Left ventricle myocardium inferior (tissue), 1 donor: Measurements from ENCODE around the gene EPHA10. TPM values are rescaled to one million over a fixed set of nuclear protein-coding genes. Genes with fewer than 3 reads are reported as not detected.
"Not testable (repeated sequence)": the region's sequence is repeated elsewhere in the genome, so short reads cannot be mapped to it uniquely, and the experiment has no call there.

ENCODE experiments used
- DNase-seq: peaks from one replicate; pipeline ENCODE4 v3.0.0-alpha.2; 2020
- H3K27ac ChIP-seq: fragments of 200-600 bp; replicated peaks from 2 replicates; pipeline ENCODE4 v1.8.0; 2021
- H3K27me3 ChIP-seq: fragments of 200-600 bp; 2 replicates; pipeline ENCODE4 v1.8.0; 2021; ENCODE audit warnings: low read depth
- H3K36me3 ChIP-seq: fragments of 200-600 bp; 2 replicates; pipeline ENCODE4 v1.8.0; 2021
- H3K4me1 ChIP-seq: fragments of 200-600 bp; 2 replicates; pipeline ENCODE4 v1.8.0; 2021
- H3K4me3 ChIP-seq: fragments of 200-600 bp; 2 replicates; pipeline ENCODE4 v1.8.0; 2021; ENCODE audit warnings: mild to moderate bottlenecking, moderate library complexity
- H3K9me3 ChIP-seq: fragments of 200-600 bp; replicated peaks from 2 replicates; pipeline ENCODE4 v1.8.0; 2021
- intact Hi-C: fragments of 100-400 bp; cut with micrococcal nuclease; formaldehyde crosslinking; loops from one replicate; pipeline ENCODE4 v1.11.0; 2022
- total RNA-seq: library from RNA; stranded (reverse); fragmentation: NEBNext Ultra II Directional; extraction: Animal tissue kit (Norgen Biotek cat#: 25700); gene quantifications from one replicate; pipeline ENCODE4 v1.2.1, GENCODE V29; 2021
- TF ChIP-seq, protein P1 (sequence below): fragments of 200-600 bp; IDR thresholded peaks from 2 replicates; pipeline ENCODE4 v1.8.0; 2021; ENCODE audit warnings: antibody characterized with exemption, mild to moderate bottlenecking, borderline replicate concordance
- donor health status: DM: no; HTN: yes; CAD: no; lungs with severe emphysema.

Gene EPHA10
- total RNA-seq, 1 donor from 2014 or later, result 0.14 TPM

DNA sequence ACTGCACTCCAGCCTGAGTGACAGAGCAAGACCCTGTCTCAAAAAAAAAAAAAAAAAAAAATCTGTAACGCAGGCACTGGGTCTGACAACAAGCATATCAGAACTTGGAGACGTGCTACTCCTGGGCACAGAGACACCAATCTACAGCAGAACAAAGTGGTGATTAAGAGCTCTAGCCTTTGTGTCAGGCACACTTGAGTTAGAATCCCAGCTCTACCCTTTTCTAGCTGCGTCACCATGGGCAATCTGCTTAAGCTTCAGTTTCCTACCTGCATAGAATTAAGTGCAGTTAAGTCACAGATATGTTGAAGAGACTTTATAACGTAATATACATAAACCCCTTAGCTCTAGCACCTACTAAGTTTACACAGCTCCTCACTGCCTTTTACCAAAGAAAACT lies 76.0 kb downstream of the EPHA10 start:
- H3K27ac ChIP-seq, result no peak overlapping the region
- intact Hi-C loops, result loop anchor here (10.0 kb wide), 1 partner anchor 234 kb away; no protein-coding TSS in a partner anchor
- no peaks in the 10 kb centered on the region for H3K9me3 ChIP-seq
- peak overlapping the region; percentile 81 for H3K4me3 ChIP-seq
- peaks cover 47% of the 10 kb centered on the region for H3K4me1 ChIP-seq
- H3K27me3 ChIP-seq, result no peaks in the 10 kb centered on the region
- TF ChIP-seq, protein P1, sequence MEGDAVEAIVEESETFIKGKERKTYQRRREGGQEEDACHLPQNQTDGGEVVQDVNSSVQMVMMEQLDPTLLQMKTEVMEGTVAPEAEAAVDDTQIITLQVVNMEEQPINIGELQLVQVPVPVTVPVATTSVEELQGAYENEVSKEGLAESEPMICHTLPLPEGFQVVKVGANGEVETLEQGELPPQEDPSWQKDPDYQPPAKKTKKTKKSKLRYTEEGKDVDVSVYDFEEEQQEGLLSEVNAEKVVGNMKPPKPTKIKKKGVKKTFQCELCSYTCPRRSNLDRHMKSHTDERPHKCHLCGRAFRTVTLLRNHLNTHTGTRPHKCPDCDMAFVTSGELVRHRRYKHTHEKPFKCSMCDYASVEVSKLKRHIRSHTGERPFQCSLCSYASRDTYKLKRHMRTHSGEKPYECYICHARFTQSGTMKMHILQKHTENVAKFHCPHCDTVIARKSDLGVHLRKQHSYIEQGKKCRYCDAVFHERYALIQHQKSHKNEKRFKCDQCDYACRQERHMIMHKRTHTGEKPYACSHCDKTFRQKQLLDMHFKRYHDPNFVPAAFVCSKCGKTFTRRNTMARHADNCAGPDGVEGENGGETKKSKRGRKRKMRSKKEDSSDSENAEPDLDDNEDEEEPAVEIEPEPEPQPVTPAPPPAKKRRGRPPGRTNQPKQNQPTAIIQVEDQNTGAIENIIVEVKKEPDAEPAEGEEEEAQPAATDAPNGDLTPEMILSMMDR, result no peak
- H3K36me3 ChIP-seq, result peaks cover 38% of the 10 kb centered on the region
- DNase-seq, result no peak

DNA sequence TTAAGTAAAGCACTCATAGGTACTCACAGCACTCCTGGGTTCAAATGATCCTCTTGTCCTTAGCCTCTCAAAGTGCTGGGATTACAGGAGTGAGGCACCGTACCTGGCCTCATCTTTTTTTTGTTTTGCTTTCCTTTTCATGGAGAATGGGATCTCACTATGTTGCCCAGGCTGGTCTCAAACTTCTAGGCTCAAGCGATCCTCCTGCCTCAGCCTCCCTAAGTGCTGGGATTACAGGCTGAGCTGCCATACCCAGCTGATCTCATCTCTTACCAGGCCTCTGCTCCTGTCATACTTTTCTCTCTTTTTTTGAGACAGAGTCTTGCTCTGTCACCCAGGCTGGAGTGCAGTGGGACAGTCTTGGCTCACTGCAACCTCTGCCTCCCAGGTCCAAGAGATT lies 77.2 kb downstream of the EPHA10 start:
- H3K36me3 ChIP-seq, result peaks cover 50% of the 10 kb centered on the region
- not testable (repeated sequence) for H3K9me3 ChIP-seq, H3K4me3 ChIP-seq, H3K27me3 ChIP-seq, H3K27ac ChIP-seq, DNase-seq
- intact Hi-C loops, result loop anchor here (10.0 kb wide), 1 partner anchor 233 kb away; no protein-coding TSS in a partner anchor
- peaks cover 41% of the 10 kb centered on the region for H3K4me1 ChIP-seq

DNA sequence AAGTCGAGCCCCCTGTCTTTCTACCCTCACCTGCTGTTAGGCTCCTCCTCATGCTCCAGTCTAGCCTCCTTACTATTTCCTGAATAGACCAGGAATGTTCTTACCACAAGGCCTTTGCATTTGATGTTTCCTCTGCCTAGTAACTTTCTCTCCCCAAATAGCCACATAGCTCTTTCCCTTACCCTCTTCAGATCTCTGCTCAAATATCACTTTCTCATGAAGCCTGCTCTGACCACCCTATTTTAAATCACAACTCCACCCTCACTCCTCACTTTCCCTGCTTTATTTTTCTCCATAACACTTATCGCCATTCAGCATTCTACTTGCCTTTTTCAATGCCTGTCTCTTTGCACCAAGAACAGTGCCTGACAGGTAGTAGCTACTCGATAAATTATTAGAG lies 79.2 kb downstream of the EPHA10 start:
- no peak for DNase-seq
- Histone ChIP-seq H3K9me3 (no peaks in the 10 kb centered on the region), H3K4me3 (no peak overlapping the region), H3K27ac (no peak overlapping the region), H3K4me1 (peaks cover 24% of the 10 kb centered on the region), H3K27me3 (no peaks in the 10 kb centered on the region), H3K36me3 (peaks cover 53% of the 10 kb centered on the region)
- TF ChIP-seq, protein P1, result no peak
- intact Hi-C loops, result loop anchor here (10.0 kb wide), 1 partner anchor 231 kb away; no protein-coding TSS in a partner anchor

DNA sequence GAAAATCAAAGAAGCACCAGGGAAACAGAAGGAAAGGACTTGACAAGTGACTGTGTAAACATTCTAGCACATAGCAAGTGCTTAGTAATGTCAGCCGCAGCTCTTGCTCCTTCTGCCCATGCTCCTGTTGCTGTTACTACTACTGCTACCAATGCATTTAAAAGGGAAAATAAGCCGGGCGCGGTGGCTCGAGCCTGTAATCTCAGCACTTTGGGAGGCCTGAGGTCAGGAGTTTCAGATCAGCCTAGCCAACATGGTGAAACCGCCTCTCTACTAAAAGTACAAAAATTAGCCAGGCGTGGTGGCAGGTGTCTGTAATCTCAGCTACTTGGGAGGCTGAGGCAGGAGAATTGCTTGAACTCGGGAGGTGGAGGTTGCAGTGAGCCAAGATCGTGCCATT lies 80.7 kb downstream of the EPHA10 start:
- not testable (repeated sequence) for H3K4me3 ChIP-seq, H3K9me3 ChIP-seq, H3K27me3 ChIP-seq, DNase-seq, H3K27ac ChIP-seq
- Histone ChIP-seq H3K4me1 (peaks cover 11% of the 10 kb centered on the region), H3K36me3 (peaks cover 53% of the 10 kb centered on the region)
- intact Hi-C loops, result loop anchor here (5.0 to 10.0 kb wide), 2 partner anchors 87 to 229 kb away; partner anchors contain the start of gene GNL2

DNA sequence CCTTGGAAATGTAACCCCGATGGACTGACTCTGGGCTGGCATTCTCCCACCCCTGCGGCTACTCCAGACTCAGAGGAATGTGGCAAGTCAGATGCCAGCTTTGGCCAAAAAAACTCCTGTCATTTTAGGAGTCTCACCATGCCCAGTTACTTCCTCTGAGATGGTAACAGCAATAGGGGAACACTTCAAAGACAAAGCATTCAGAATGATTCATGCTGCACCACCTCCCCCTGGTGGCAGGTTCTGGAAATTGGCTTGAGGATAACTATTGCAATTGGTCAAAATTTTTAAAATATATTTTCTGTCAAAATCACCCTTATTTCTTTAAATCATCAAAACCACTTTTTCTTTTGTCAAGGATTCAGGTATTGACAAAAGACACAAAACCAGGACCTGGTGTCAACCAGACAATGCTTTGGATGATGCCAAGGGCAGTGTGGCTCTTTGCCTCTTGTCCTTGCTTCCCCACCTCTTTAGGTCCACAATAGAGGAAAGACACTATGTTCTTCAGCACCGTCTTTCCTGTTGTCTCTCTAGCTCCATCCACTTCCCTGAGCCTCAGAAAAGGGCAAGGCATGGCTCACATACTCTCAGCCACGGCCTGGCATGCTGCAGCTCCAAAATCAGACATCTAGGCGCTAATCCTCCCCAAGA lies 82.5 kb downstream of the EPHA10 start:
- TF ChIP-seq, protein P1, result peak; percentile 86
- DNase-seq, result peak; percentile 54
- H3K36me3 ChIP-seq, result peaks cover 45% of the 10 kb centered on the region

DNA sequence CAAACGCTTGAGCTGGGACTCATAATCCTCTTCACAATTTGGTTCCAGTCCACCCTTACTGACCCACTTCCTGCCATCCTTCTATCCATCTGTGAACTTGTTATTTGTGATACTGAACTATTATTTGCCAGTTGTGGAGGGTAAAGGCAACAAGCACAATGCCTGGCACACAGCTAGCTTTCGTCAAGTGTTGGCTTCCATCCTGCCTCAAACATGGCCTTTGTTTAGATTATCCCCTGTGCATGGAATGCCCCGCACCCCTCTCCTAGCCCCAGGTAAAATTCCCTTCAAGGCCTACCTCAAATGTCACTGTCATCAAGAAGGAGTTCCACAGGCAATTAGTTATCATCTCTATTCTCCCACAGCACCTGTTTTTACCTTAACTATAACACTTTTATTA lies 84.0 kb downstream of the EPHA10 start:
- TF ChIP-seq, protein P1, result no peak
- H3K4me3 ChIP-seq, result no peak overlapping the region
- no peaks in the 10 kb centered on the region for H3K4me1 ChIP-seq
- intact Hi-C loops, result loop anchor here (5.0 to 10.0 kb wide), 2 partner anchors 84 to 226 kb away; partner anchors contain the start of gene GNL2
- H3K36me3 ChIP-seq, result peaks cover 33% of the 10 kb centered on the region
- DNase-seq, result no peak
- no peaks in the 10 kb centered on the region for H3K9me3 ChIP-seq
- no peaks in the 10 kb centered on the region for H3K27me3 ChIP-seq
- no peak overlapping the region for H3K27ac ChIP-seq

More for the DNA sequence above, 82.5 kb downstream of the EPHA10 start:
- Histone ChIP-seq H3K4me1 (no peaks in the 10 kb centered on the region), H3K4me3 (no peak overlapping the region), H3K9me3 (no peaks in the 10 kb centered on the region), H3K27ac (no peak overlapping the region), H3K27me3 (no peaks in the 10 kb centered on the region)
- intact Hi-C loops, result loop anchor here (5.0 to 10.0 kb wide), 2 partner anchors 85 to 228 kb away; partner anchors contain the start of gene GNL2
